HEK293T (cell line): ENCODE measurements around the gene MACROH2A1.

Source experiments
- CTCF ChIA-PET: fragments of 350-600 bp; formaldehyde crosslinking; extraction: SDS; loops from one replicate; lab custom pipeline; 2021; ENCODE audit warnings: antibody characterized with exemption, inconsistent platforms; lab: Yijun Ruan, JAX
- POLR2A ChIA-PET: fragments of 350-600 bp; formaldehyde crosslinking; extraction: SDS; loops from one replicate; lab custom pipeline; 2020; ENCODE audit warnings: antibody characterized with exemption, inconsistent platforms; lab: Yijun Ruan, JAX
- DNase-seq: peaks from one replicate; pipeline ENCODE4 v3.0.0; 2012; ENCODE audit warnings: mixed read lengths; ENCODE audit errors: extremely low spot score
- ARNT ChIP-seq: fragments of 450-650 bp; IDR thresholded peaks from 2 replicates; pipeline ENCODE4 v1.6.1; 2017; ENCODE audit warnings: mild to moderate bottlenecking
- BHLHE40 ChIP-seq: fragments of 450-650 bp; IDR thresholded peaks from 2 replicates; pipeline ENCODE4 v1.6.1; 2016; ENCODE audit warnings: mild to moderate bottlenecking, moderate library complexity, borderline replicate concordance
- CTBP1 ChIP-seq: fragments of 450-650 bp; IDR thresholded peaks from 2 replicates; pipeline ENCODE4 v1.6.1; 2016; ENCODE audit warnings: borderline replicate concordance
- ELF4 ChIP-seq: fragments of 450-650 bp; IDR thresholded peaks from 2 replicates; pipeline ENCODE4 v1.6.1; 2017; ENCODE audit warnings: antibody characterized with exemption
- FOXA1 ChIP-seq: fragments of 450-650 bp; IDR thresholded peaks from 2 replicates; pipeline ENCODE4 v1.6.1; 2016; ENCODE audit warnings: mild to moderate bottlenecking
- FOXK2 ChIP-seq: fragments of 450-650 bp; IDR thresholded peaks from 2 replicates; pipeline ENCODE4 v1.6.1; 2016; ENCODE audit warnings: mild to moderate bottlenecking
- FOXM1 ChIP-seq: fragments of 450-650 bp; IDR thresholded peaks from 2 replicates; pipeline ENCODE4 v1.6.1; 2017; ENCODE audit warnings: mild to moderate bottlenecking, borderline replicate concordance
- HDGF ChIP-seq: fragments of 450-650 bp; IDR thresholded peaks from 2 replicates; pipeline ENCODE4 v1.6.1; 2017; ENCODE audit warnings: antibody characterized with exemption, borderline replicate concordance
- L3MBTL2 ChIP-seq: fragments of 450-650 bp; conservative IDR thresholded peaks from 2 replicates; pipeline ENCODE4 v1.6.1; 2016; ENCODE audit warnings: mild to moderate bottlenecking
- LEF1 ChIP-seq: fragments of 450-650 bp; IDR thresholded peaks from 2 replicates; pipeline ENCODE4 v1.6.1; 2017; ENCODE audit warnings: mild to moderate bottlenecking, borderline replicate concordance
- NFRKB ChIP-seq: fragments of 450-650 bp; IDR thresholded peaks from 2 replicates; pipeline ENCODE4 v1.6.1; 2016; ENCODE audit warnings: mild to moderate bottlenecking, moderate library complexity
- PKNOX1 ChIP-seq: fragments of 450-650 bp; IDR thresholded peaks from 2 replicates; pipeline ENCODE4 v1.6.1; 2016
- SP1 ChIP-seq: fragments of 450-650 bp; IDR thresholded peaks from 2 replicates; pipeline ENCODE4 v1.6.1; 2017
- SUZ12 ChIP-seq: fragments of 450-650 bp; IDR thresholded peaks from 2 replicates; pipeline ENCODE4 v1.6.1; 2016; ENCODE audit warnings: mild to moderate bottlenecking
- TARDBP ChIP-seq: fragments of 450-650 bp; IDR thresholded peaks from 2 replicates; pipeline ENCODE4 v1.6.1; 2016
- ZNF384 ChIP-seq: fragments of 450-650 bp; IDR thresholded peaks from 2 replicates; pipeline ENCODE4 v1.6.1; 2016

The MACROH2A1 gene

GRCh38 chr5:135396459-135397055 lies 2.5 kb downstream of the MACROH2A1 start:
- DNase-seq, result no peak
- POLR2A ChIA-PET, result no interaction called here
- CTCF ChIA-PET, result no interaction called here
- TF ChIP-seq HDGF (no peak), SP1 (no peak)

GRCh38 chr5:135395866-135396265 lies 3.2 kb downstream of the MACROH2A1 start:
- no peak for TF ChIP-seq SP1
- no peak for TF ChIP-seq TARDBP
- no peak for TF ChIP-seq FOXK2
- no peak for TF ChIP-seq BHLHE40
- no peak for TF ChIP-seq FOXM1
- no peak for TF ChIP-seq ELF4
- TF ChIP-seq PKNOX1, result no peak
- TF ChIP-seq HDGF, result no peak
- TF ChIP-seq L3MBTL2, result no peak
- TF ChIP-seq FOXA1, result no peak
- POLR2A ChIA-PET, result no interaction called here
- CTCF ChIA-PET, result no interaction called here
- no peak for DNase-seq

- ChIA-PET CTCF (no interaction called here), POLR2A (interaction anchor here (0.9 kb wide), 1 partner anchor 11 kb away, joined by 3 read pairs; no protein-coding TSS in a partner anchor)
- no peak for TF ChIP-seq ARNT
- no peak for DNase-seq
Observed at GRCh38 chr5:135395451-135395850, 3.6 kb downstream of the MACROH2A1 start.

GRCh38 chr5:135394095-135394494 lies 4.9 kb downstream of the MACROH2A1 start:
- ChIA-PET CTCF (no interaction called here), POLR2A (no interaction called here)
- TF ChIP-seq L3MBTL2, result no peak
- no peak for TF ChIP-seq FOXK2
- TF ChIP-seq LEF1, result no peak
- no peak for TF ChIP-seq CTBP1
- TF ChIP-seq SP1, result no peak
- TF ChIP-seq HDGF, result no peak
- no peak for TF ChIP-seq NFRKB
- TF ChIP-seq FOXA1, result no peak
- no peak for TF ChIP-seq ELF4
- TF ChIP-seq FOXM1, result no peak
- no peak for TF ChIP-seq SUZ12
- TF ChIP-seq TARDBP, result no peak
- no peak for TF ChIP-seq PKNOX1
- no peak for TF ChIP-seq ARNT
- TF ChIP-seq ZNF384, result no peak
- TF ChIP-seq BHLHE40, result no peak
- no peak for DNase-seq

GRCh38 chr5:135393691-135394090 lies 5.3 kb downstream of the MACROH2A1 start:
- TF ChIP-seq NFRKB, result no peak
- TF ChIP-seq ARNT, result no peak
- no peak for TF ChIP-seq BHLHE40
- no peak for TF ChIP-seq SUZ12
- TF ChIP-seq TARDBP, result no peak
- TF ChIP-seq ZNF384, result no peak
- no peak for TF ChIP-seq HDGF
- TF ChIP-seq CTBP1, result no peak
- TF ChIP-seq SP1, result no peak
- no peak for TF ChIP-seq FOXK2
- no peak for TF ChIP-seq ELF4
- TF ChIP-seq FOXM1, result no peak
- no peak for TF ChIP-seq LEF1
- TF ChIP-seq PKNOX1, result no peak
- TF ChIP-seq L3MBTL2, result no peak
- POLR2A ChIA-PET, result no interaction called here
- DNase-seq, result no peak
- CTCF ChIA-PET, result interaction anchor here (0.7 kb wide), 1 partner anchor 50 kb away, joined by 3 read pairs; no protein-coding TSS in a partner anchor

- TF ChIP-seq SUZ12 (no peak), ARNT (no peak), TARDBP (no peak), FOXA1 (no peak), HDGF (no peak), SP1 (no peak), L3MBTL2 (no peak), ZNF384 (no peak), BHLHE40 (no peak), PKNOX1 (no peak), CTBP1 (no peak), ELF4 (no peak), LEF1 (no peak), NFRKB (no peak), FOXK2 (no peak), FOXM1 (no peak)
- ChIA-PET CTCF (interaction anchor here (0.7 kb wide), 1 partner anchor 51 kb away, joined by 3 read pairs; no protein-coding TSS in a partner anchor), POLR2A (no interaction called here)
- no peak for DNase-seq
Observed at GRCh38 chr5:135393229-135393628, 5.8 kb downstream of the MACROH2A1 start.
